ENCODE results near the gene STX7.
A peak's percentile ranks its signal among the peaks of the same experiment; 100 is the strongest.

STX7 gene

DNA sequence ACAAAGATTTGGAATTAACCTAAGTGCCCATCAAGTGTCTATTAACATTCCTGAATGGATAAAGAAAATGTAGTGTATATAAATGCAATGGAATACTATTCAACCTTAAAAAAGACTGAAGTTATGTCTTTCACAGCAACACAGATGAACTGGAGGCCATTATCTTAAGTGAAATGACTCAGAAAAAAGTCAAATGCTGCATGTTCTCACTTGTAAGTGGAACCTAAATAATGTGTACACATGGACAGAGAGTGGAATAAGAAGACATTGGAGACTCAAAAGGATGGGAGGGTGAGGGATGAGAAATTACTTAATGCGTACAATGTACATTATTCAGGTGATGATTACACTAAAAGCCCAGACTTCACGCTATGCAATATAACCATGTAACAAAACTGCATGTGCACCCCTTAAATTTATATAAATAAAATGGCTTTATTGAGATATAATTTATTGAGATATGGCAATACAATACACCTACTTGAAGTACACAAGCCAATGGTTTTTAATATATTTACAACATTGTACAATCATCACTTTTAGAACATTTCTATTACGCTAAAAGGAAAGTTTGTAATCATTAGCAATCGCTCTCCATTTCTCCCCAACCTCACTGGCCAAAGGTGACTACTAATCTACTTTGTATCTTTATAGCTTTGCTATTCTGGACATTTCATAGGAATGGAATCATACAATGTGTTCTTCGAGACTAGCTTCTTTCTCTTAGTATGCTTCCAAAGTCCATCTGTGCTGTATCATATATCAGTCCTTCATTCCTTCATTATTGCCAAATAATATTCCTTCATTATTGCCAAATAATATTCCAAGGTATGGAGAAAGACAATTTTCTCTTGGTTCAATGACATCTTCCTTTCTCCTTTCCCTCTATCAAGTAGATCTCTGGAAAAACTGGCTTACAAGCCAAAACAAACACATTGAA is 5.8 kb downstream of the STX7 start:
- DNase-seq (ENCODE audit: low spot score): no peak

DNA sequence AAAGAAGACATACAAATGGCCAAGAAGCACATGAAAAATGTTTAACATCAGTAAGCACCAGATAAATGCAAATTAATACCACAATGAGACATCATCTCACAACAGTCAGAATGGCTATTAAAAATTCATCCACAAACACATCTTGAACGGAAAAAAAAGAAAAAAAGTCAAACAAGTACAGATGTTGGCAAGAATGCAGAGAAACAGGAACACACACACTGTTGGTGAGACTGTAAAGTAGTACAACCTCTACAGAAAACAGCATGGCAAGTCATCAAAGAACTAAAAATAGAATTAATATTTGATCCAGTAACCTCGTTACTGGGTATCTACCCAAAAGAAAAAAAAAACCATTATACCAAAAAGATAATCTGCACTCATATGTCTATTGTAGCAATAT is 6.5 kb downstream of the STX7 start:
- no peak for DNase-seq (ENCODE audit: low spot score)

DNA sequence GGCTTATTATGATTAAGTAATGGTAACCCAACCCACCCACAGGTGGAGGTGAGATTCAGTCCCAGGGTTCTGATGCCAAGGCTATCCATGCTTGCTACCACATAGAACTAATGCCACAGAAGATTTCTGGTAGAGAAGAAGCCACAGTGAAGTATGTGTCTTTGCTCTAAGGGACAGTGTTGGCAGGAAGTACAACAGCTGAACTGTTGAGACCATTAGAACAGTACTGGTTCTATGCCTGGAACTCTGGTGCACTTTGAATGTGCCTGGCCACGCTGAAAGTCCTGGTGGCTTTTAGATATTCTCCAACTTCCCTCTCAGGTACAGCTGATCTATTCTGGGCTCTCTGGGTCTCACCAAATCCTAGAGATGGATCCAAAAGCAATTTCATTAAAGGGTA is 7.8 kb downstream of the STX7 start:
- DNase-seq (ENCODE audit: low spot score): peak; percentile 78

DNA sequence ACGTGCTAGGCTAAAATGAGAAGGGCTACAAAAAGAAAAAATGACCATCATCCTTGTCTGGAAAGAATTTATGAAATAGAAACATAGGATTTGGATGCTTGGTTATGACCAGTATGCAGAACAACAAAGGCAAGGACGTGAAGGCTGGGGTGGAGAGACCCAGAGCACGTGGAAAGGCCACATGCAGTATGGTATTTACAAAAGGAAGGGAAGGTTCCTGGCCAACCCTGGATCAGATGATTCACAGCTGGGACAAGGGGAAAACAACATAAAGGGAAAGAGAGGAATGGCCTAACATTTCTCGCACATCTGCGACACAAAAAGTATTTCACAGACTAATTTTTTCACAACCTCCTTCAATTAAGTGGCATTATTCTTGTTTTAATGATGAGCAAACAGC is 8.2 kb downstream of the STX7 start:
- peak; percentile 55 for DNase-seq (ENCODE audit: low spot score)

DNA sequence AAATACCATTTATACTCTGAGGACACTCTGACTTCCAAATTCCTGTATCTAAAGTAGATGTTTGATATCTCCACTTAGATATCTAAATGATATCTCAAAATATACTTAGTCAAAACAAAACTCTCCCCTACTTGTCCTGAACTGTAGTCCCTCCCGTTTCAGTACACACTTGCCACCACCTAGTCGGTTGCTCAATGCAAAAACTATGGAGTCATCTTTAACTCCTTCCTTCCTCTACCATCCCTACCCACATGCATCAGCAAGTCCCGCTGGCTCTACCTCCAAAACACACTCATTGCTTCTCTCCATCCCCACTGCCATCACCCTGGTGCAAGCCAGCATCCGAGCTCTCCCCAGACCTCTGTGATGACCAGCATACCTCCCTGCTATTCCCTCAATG is 13.2 kb downstream of the STX7 start:
- DNase-seq (ENCODE audit: low spot score): no peak

DNA sequence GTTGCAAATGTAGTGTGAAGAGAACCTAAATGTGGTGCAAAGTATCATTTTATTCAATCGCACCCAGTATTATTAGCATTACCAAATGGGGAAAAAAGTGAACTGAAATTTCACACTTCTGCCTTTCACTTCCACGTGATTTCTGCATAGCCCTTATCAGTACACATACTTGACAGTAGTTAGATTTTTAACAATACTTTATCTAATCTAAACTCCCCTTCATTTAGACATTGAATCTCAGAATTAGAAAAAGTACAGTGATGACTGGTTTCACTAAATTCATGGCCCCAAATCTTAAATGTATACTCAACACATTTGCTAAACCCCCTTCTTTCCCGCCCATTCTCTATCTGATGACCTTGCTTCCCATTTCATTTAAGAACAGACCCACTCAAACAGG is 14.3 kb downstream of the STX7 start:
- DNase-seq (ENCODE audit: low spot score): peak; percentile 54

DNA sequence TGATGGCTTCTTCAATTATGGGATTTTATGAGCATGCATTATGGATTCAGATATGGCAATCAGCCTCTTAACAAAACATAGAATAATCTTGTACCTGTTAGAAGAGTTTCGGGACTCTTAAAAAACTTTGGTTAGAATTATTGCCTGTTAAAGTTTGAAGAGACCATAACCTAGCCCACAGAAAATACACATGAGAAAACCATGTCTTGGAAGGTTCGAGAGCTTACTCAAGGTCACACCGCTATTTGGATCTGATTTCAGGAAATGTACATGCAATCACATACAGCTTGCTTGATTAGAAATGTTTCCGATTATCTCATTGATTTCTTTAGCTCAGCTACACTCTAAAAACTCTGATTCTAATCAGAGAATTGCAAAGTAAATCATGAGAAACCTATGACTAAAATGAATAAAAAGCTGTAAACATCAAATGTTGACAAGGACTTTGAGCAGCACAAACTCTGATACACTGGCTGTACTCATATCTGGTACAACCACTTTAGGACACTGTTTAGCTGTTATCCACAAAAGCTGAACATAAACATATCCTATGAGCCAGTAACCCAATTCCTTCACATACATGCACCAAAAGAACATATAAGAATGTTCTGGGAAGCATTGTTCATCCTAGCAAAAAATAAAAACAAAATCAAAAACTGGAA is 16.3 kb downstream of the STX7 start:
- no peak for DNase-seq (ENCODE audit: low spot score)

DNA sequence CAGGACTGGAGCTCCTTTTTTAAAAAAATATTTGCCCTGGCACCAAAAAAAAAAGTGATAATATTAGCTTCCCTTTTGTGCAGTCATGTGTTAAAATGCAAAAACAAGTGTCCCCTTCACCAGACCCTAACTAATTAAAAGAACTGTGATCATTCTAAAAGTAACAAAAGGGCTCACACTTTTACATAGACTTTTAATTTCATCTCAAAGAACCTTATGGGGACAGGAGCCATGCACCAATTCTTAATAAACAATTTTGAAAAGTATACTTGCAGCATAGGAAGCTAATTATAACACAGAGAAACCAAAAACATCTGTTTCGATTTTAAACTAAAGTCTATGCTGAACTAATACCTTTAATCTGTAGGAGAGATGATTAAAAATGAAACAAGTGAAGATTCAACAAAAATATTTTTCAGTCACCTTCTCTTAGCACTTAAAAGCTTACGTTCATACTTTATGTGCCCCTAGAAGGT is 17.3 kb downstream of the STX7 start:
- DNase-seq (ENCODE audit: low spot score): no peak

DNA sequence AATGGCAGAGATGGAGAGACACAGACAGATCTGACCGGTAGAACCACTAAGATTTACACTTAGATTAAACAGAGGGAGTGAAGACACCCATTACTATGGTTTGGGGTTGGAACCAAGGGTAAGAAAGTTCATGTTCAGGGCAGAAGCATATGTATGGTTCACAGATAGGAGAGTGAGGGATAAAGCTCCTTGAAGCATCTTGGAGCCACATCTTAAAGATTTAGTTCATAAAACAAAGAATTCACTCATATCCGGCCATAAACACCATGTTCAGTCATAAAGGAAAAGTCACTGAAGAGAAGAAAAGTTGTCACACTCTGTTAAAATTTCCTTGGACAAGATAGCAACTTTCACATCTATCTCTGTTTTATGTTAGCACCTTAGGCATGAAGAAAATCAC is 18.0 kb downstream of the STX7 start:
- no peak for DNase-seq (ENCODE audit: low spot score)

DNA sequence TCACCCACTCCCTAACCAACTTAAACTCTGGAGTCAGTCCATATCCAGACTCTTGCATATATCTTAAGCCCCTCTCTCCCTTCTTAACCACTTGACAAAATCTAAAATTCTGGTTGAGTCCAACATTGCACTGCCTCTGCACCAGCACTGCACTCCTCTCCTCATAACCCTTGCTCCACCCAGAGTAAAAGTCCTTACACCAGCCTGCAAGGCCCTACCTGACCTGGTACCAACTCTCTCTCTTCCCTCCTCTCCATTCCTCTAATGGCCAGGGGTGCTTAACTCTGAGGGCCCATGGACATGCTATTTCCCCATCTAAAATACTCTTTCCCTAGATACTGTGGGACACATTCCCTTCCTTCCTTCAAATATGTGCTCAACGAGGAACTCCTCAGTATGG is 21.0 kb downstream of the STX7 start:
- no peak for DNase-seq (ENCODE audit: low spot score)

DNA sequence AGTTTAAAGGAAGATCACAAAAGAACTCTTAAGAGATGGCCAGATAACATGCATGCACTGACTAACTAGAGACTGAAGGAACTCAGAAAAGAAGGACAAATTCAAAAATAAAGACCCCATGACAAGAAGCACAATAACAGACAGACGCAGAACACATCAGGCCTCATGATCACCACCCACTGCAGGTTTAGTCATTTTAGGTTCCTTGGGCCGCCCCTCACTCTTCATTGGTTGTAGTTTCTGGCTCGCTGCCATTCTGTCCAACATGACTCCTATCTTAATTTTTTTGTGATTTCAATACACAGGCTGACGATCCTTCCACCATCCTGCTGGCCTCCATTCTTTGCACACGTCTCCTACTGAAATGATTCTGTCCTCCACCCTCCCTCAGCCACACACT is 21.6 kb downstream of the STX7 start:
- no peak for DNase-seq (ENCODE audit: low spot score)

DNA sequence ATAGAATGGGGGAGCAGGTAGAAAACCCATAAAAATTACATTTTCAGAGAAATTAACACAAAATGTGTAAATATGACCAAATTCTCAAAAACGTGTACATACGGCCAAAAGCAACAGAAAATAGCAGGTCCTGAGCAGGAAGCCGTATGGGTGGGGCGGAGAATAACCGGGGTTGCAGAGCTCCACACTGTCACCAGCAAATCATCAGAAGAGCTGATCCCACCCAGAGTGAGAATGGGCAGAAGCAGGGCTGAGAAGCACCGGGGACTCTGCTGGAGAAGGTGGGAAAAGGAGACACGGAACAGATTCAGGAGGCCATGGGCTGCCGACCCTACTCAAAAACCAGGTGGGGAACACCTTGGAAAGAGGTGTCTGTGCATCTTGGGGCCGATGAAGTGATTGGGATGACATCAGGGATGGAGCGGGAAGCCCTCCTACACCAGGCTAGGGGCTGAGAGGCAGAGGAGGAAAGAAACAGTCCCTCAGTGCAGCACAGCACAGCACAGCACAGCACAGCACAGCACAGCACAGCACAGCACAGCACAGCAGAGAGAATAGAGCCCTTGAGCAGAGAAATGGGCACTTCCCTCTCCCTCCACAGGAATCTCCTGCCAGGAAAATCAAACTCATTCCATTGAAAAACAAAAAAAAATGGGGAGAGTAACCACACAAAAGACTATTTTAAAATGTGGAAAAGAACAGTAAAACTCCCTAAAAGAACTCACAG is 22.3 kb downstream of the STX7 start:
- DNase-seq (ENCODE audit: low spot score): no peak

DNA sequence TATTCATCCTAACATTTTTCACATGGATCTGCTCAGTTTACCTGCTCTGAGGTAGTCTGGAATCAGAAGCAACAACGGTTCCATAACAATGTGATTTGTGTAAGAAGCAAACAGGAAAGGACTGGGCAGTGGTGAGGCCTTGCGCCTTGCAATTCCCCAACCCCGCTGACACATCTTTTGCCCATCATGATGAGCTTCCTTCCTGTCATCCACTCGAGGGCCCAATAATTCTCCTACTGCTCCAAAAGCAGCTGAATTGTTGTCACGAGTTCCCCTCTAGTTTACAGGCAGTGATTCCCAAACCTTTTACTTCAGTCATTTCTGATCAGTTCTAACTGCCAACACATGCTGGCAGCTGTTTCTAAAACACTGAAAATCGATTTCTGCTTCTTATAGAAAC is 22.9 kb downstream of the STX7 start:
- peak; percentile 65 for DNase-seq (ENCODE audit: low spot score)

DNA sequence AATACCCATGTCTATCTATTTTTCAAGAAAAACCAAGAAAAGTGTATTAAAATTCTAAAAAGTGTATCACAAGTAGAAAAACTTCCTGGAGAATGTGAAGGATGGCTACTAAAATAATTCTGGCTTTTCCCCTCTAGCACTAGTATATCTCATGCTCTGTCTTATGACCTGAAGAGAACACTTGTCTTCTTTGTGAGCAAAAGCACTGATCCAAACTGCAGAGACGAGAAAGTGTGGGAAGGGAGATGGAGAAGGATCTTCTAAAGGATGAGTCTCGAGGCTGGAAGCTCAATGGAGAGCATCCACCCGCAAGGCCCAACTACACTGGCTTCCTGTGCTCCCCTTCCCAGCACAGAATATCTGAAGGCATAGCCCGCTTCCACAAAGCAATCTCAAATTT is 23.5 kb downstream of the STX7 start:
- DNase-seq (ENCODE audit: low spot score): peak; percentile 66

DNA sequence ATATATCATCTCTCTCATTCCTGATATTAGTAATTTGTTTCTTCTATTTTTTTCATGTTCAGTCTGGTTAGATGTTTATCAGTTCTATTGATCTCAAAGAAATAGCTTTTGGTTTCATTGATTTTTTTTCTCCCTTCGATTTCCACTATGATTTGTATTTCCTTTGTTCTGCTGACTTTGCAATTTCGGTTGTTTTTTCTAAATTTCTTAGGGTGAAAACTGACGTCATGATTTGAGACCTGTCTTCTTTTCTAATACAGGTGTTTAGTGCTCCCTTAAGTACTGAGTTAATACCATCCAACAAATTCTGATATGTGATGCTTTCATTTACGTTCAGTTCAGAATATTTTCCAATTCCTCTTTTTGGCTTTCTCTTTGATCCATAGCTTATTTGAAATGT is 25.2 kb downstream of the STX7 start:
- no peak for DNase-seq (ENCODE audit: low spot score)

DNA sequence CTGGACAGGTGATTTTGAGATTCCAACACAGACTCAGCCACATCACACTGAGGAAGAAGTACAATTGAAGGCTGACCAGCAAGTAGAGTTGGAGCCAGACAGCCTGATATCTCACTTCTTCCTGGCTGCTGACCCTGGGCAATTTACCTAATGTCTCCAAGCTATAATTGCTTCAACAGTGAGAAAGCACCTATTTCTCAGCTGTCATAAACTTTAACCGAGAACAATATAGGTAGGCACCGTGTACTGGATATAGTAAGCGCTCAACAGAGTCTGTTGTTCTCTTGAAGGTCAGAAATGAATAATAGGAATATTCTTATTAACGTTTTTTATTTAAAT is 28.3 kb downstream of the STX7 start:
- DNase-seq (ENCODE audit: low spot score): no peak

DNA sequence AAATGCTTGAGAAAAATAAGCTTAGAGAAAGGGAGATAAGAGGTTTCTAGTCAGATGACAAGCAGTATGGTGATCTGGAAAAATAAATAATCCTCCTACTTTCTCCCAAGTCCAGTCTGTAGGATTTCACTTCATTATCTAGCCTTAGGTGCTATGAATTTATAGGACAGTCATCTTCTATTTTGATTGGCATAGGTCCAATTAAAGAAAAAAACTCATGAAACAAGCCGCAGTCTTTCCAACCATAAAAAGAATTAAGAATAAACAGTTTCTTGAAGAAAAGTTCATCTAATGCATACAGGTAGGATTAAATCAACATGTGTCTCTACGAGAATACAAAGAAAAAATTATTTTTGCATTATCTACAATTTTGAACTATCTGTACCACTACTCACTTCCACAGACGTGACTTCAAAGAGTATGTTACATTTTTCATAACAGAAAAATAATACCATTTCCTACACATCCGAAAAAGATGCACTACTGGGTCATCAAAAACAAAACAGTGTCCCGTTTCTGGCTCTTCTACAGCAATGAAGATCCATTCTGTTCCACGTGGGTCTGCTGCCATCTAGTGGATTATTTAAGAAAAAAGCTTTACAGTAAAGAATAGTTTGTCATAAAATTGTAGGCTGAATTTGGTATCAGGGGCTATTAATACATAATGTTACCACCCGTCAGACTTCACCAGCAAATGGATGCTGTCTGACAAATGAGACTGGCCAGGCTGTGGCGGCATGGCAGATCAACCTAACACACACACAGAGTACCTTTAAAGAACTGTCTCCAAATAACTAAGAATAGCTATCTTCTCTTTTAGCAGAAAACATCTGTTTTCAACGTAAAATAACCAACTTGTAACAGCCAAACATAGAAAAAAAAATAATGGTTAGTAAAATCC is 28.9 kb downstream of the STX7 start:
- DNase-seq (ENCODE audit: low spot score): peak; percentile 86

DNA sequence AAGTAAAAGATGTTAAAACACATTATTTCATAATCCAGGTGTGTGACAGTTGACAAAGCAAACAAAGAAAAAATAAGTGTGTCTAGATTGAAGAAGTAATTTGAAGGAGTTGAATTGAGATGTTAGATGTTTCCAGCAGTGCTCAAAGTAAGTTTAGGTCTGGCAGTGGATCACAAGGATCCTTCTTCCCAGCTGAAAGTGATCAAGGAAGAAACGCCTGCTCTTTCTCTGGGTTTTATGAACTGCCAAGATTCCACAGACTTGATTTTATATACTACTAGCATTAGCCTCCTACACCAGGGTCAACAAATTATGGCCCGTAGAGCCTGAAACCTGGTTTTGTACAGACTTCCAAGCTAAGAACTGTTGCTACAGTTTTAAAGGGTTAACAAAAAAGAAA is 30.3 kb downstream of the STX7 start:
- DNase-seq (ENCODE audit: low spot score): no peak

DNA sequence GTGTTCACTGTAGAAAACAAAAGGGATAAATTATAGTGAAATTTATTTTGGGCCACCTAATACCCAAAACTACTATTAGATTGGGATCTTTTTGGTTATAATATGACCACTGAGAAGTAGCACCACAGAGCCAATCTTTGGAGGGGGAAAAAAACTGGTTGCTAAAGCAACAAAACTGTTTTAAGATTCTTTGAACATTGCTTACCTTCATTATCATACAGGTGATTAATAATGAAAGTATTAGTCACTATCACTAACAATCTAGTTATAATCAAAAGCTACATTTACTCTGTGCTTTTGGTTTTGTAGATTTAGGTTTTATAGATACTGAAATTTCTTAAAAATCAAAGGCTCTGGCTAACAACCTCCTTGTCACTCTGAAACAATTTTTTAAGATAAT is 31.7 kb downstream of the STX7 start:
- no peak for DNase-seq (ENCODE audit: low spot score)

DNA sequence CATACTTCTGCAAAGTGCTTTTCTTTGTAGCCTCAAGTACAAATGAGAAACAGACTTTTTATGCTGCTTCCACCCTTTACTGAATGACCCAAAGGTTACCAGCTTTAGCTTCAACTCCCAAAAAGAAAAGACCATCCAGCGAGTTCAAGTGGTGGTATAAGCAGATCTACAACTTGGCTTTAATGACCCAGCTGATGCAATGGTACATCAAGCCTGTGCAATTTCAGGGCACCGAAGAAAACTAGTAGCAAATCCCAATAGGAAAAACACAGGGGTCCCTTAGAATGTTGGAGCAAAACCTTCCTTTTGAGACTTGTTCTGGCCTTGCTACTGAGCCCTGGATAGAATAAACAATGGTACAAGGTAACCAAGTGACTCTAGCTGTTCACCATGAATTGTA is 33.8 kb downstream of the STX7 start:
- no peak for DNase-seq (ENCODE audit: low spot score)

DNA sequence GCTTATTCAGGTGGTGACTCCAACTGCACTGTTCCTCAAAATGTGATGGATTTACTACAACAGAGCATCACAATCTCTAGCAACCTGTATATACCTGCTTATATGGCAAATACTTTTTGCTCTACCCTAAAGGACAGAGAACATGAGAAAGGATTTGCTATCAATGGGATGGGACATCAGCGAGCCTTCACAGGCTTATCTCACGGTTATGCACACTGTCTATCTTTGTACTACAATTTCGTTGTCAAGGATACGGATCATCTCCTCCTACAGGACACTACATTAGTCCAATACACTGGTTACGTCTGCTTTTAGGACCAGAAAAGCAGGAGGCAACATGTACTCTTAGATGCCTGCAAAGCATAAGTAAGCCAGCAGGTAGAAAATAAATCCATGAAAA is 34.2 kb downstream of the STX7 start:
- no peak for DNase-seq (ENCODE audit: low spot score)

DNA sequence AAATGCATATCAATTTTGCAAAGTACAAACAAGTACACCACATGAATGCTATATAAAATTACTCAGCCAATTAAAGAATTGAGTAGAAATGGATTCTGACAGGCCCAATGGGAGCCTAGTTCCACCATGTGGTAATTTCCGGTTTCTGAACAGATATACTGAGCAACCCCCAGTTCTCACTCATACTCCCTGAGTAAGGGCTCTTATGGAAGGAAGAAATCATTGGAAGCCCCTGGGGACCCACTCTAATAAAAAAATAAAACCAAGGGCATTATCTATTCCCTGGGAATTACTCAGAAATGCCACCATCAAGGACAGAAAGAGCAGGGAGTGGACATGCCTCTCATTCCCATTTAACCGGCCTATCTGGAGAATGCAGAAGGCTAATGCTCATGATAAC is 34.6 kb downstream of the STX7 start:
- no peak for DNase-seq (ENCODE audit: low spot score)

Data from pons (tissue), 1 donor.